ENCODE data around the gene YBX2. TPM values are rescaled to one million over a fixed set of nuclear protein-coding genes. Genes with fewer than 3 reads are reported as not detected.

The YBX2 gene
- polyA plus RNA-seq, 1 experiment = 0.11 TPM

DNA sequence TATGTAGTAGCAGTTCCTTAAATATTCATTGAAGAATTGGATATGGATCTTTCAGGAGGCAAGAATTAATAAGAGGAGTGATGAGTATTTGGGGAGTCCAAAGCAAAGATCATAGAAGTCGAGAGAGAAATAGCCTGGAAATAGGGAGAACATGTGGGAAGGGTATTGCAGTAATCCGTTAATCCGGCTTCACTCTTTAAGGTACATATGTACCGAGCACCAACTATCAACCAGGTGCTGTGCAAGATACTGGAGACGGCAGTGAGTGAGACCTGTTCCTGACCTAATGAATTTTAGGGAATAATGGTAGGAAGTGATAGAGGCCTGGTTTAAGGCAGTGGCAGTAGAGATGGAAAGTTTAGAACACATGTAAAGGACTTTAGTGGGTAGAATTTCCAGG, 41.4 kb downstream of the YBX2 start:
- no peaks in the 10 kb centered on the region for H3K27me3 ChIP-seq (ENCODE audit: control insufficient read depth, insufficient read depth, low read length)
- H3K4me3 ChIP-seq (ENCODE audit: low read depth, low read length) = peak overlapping the region; percentile 78
- peaks cover 9% of the 10 kb centered on the region; the same call in 1 of the 2 replicates for H3K36me3 ChIP-seq (ENCODE audit: control insufficient read depth, insufficient read depth, low read length)
- ChIA-PET CTCF (no interaction called here), POLR2A (no interaction called here)
- TF ChIP-seq, protein P1, sequence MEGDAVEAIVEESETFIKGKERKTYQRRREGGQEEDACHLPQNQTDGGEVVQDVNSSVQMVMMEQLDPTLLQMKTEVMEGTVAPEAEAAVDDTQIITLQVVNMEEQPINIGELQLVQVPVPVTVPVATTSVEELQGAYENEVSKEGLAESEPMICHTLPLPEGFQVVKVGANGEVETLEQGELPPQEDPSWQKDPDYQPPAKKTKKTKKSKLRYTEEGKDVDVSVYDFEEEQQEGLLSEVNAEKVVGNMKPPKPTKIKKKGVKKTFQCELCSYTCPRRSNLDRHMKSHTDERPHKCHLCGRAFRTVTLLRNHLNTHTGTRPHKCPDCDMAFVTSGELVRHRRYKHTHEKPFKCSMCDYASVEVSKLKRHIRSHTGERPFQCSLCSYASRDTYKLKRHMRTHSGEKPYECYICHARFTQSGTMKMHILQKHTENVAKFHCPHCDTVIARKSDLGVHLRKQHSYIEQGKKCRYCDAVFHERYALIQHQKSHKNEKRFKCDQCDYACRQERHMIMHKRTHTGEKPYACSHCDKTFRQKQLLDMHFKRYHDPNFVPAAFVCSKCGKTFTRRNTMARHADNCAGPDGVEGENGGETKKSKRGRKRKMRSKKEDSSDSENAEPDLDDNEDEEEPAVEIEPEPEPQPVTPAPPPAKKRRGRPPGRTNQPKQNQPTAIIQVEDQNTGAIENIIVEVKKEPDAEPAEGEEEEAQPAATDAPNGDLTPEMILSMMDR (IDR thresholded peaks at IDR 0.05; ENCODE audit: insufficient read depth, low read depth, low read length) = no peak
- no peak for DNase-seq (ENCODE audit: low read depth)

- peak; percentile 57 for DNase-seq (ENCODE audit: low read depth)
- Histone ChIP-seq H3K36me3 (ENCODE audit: control insufficient read depth, insufficient read depth, low read length) (peaks cover 9% of the 10 kb centered on the region; the same call in 1 of the 2 replicates), H3K4me3 (ENCODE audit: low read depth, low read length) (peak within 1 kb of the TSS; percentile 78), H3K27me3 (ENCODE audit: control insufficient read depth, insufficient read depth, low read length) (no peaks in the 10 kb centered on the region)
- ChIA-PET POLR2A (interaction anchor here (1.0 kb wide), 2 partner anchors 10 to 35 kb away, joined by 4 to 6 read pairs; partner anchors contain the start of gene GABARAP), CTCF (interaction anchor here (0.7 to 1.0 kb wide), 2 partner anchors 18 to 44 kb away, joined by 3 read pairs; partner anchors contain the start of gene DVL2)
- TF ChIP-seq, protein P1 (IDR thresholded peaks at IDR 0.05; ENCODE audit: insufficient read depth, low read depth, low read length) = no peak; the same call in 1 of the 2 replicates
These were observed 42.0 kb downstream of the YBX2 start, which contains the start of gene ELP5 for GRCh38 chr17:7252176-7253043. Gene ELP5, plus strand, starts transcription at chr17:7252215. Its CDS starts 336 bp downstream, at chr17:7252551.

DNA sequence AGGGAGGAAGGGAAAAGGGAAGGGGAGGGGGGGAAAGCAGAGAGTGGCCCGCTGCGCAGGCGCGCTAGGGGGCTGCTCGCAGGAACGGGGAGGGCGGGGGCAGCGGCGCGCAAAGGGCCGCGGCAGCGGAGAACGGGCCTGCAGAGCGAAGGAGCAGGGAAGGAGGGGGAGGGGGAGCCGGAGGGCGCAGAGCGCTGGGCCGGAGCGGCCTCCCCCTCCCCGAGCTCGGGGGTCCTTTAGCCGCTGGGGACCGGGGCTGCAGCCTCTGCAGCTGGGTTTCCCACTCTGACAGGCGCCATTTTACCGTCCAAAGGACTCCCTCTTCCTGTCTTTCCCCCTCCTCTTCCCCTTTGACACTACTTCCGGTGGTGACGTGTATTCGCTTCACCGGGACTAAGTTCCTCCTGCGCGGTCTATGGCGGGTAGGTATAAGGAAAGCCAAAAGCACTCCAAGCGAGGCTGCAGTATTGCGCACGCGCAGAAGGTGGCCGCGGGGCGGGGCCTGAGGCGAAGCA, 42.7 kb downstream of the YBX2 start, which contains the start of gene CTDNEP1:
Gene CTDNEP1, minus strand, starts transcription at position 74 of the 515 bp plus-strand sequence. CDS start 438 bp downstream, outside the sequence.
- peak; percentile 98 for DNase-seq (ENCODE audit: low read depth)
- TF ChIP-seq, protein P1 (IDR thresholded peaks at IDR 0.05; ENCODE audit: insufficient read depth, low read depth, low read length) = no peak
- peak within 1 kb of the TSS; percentile 78 for H3K4me3 ChIP-seq (ENCODE audit: low read depth, low read length)
- ChIA-PET CTCF (interaction anchor here (0.7 to 1.1 kb wide), 3 partner anchors 17 to 184 kb away, joined by 3 read pairs; partner anchors contain the start of gene DVL2), POLR2A (interaction anchor here (0.6 to 1.0 kb wide), 4 partner anchors 9 to 34 kb away, joined by 3 to 6 read pairs (median 4); partner anchors contain the start of genes ACADVL, DLG4 and GABARAP)
- no peaks in the 10 kb centered on the region for H3K27me3 ChIP-seq (ENCODE audit: control insufficient read depth, insufficient read depth, low read length)
- H3K36me3 ChIP-seq (ENCODE audit: control insufficient read depth, insufficient read depth, low read length) = peaks cover 7% of the 10 kb centered on the region; the same call in 1 of the 2 replicates

GRCh38 chr17:7250695-7251627, 43.5 kb downstream of the YBX2 start:
- Histone ChIP-seq H3K36me3 (ENCODE audit: control insufficient read depth, insufficient read depth, low read length) (peaks cover 8% of the 10 kb centered on the region; the same call in 1 of the 2 replicates), H3K4me3 (ENCODE audit: low read depth, low read length) (peak overlapping the region; percentile 78), H3K27me3 (ENCODE audit: control insufficient read depth, insufficient read depth, low read length) (no peaks in the 10 kb centered on the region)
- TF ChIP-seq, protein P1 (IDR thresholded peaks at IDR 0.05; ENCODE audit: insufficient read depth, low read depth, low read length) = no peak
- ChIA-PET POLR2A (interaction anchor here (0.6 to 1.0 kb wide), 4 partner anchors 8 to 33 kb away, joined by 3 to 6 read pairs (median 4); partner anchors contain the start of genes ACADVL, DLG4 and GABARAP), CTCF (interaction anchor here (0.7 to 1.1 kb wide), 7 partner anchors 16 to 435 kb away, joined by 3 to 4 read pairs (median 3); partner anchors contain the start of gene DVL2)
- no peak for DNase-seq (ENCODE audit: low read depth)
